DND-41 (cell line): ENCODE results near the gene JAKMIP2.

Experiments used
- ATAC-seq: fragments of 200-7000 bp; cut with Tn5 transposase; 3 replicates; pipeline ENCODE4 v1.9.1; 2021; ENCODE audit warnings: low read depth; ENCODE audit not compliant: insufficient read depth
- DNase-seq: peaks from one replicate; pipeline ENCODE4 v3.0.0-alpha.2; 2020
- H2AFZ ChIP-seq: 2 replicates; pipeline ENCODE4 v1.6.0; 2012; ENCODE audit warnings: low read depth, low read length
- H3K27ac ChIP-seq: 2 replicates; pipeline ENCODE4 v1.5.1; 2012; ENCODE audit warnings: low read length, inconsistent platforms
- H3K27me3 ChIP-seq: fragments of 200-600 bp; sonication (generic); 2 replicates; pipeline ENCODE4 v1.6.0; 2012; ENCODE audit warnings: low read length, mild to moderate bottlenecking, inconsistent platforms; ENCODE audit not compliant: insufficient read depth, poor library complexity
- H3K36me3 ChIP-seq: 2 replicates; pipeline ENCODE4 v1.5.1; 2012; ENCODE audit warnings: low read length, inconsistent platforms; ENCODE audit not compliant: insufficient read depth
- H3K4me1 ChIP-seq: 2 replicates; pipeline ENCODE4 v1.5.1; 2012; ENCODE audit warnings: mild to moderate bottlenecking, low read length; ENCODE audit not compliant: insufficient read depth
- H3K4me2 ChIP-seq: 2 replicates; pipeline ENCODE4 v1.6.0; 2012; ENCODE audit warnings: mild to moderate bottlenecking, moderate library complexity, low read length, inconsistent platforms; ENCODE audit not compliant: insufficient read depth
- H3K4me3 ChIP-seq, 2 experiments: fragments of 200-600 bp in 1 of 2; shearing (Covaris generic) in 1 of 2; 2 replicates each; pipeline ENCODE4 v1.5.1; 2012 to 2016; ENCODE audit warnings: inconsistent platforms in 2 of 2, low read length in 2 of 2, mild to moderate bottlenecking in 2 of 2, low read depth in 1 of 2, moderate library complexity in 1 of 2
- H3K79me2 ChIP-seq: 2 replicates; pipeline ENCODE4 v1.6.0; 2012; ENCODE audit warnings: low read length, inconsistent platforms; ENCODE audit not compliant: insufficient read depth
- H3K9ac ChIP-seq: 2 replicates; pipeline ENCODE4 v1.6.0; 2012; ENCODE audit warnings: low read depth, mild to moderate bottlenecking, inconsistent platforms, low read length, moderate library complexity
- H3K9me3 ChIP-seq: 2 replicates; pipeline ENCODE4 v1.5.1; 2012; ENCODE audit warnings: low read length, moderate library complexity, mild to moderate bottlenecking, inconsistent platforms; ENCODE audit not compliant: insufficient read depth, severe bottlenecking
- H4K20me1 ChIP-seq: 2 replicates; pipeline ENCODE4 v1.6.0; 2012; ENCODE audit warnings: low read length; ENCODE audit not compliant: insufficient read depth
- CTCF ChIP-seq: IDR thresholded peaks from 2 replicates; pipeline ENCODE4 v1.5.1; 2012; ENCODE audit warnings: borderline replicate concordance, low read length, moderate library complexity, mild to moderate bottlenecking; ENCODE audit not compliant: poor library complexity, severe bottlenecking; ENCODE audit errors: extremely low read depth
- EZH2 ChIP-seq: IDR thresholded peaks from 3 replicates; pipeline ENCODE4 v1.6.1; 2012; ENCODE audit warnings: borderline replicate concordance, low read depth, mild to moderate bottlenecking, moderate library complexity, low read length, inconsistent platforms; ENCODE audit not compliant: severe bottlenecking

JAKMIP2 gene

GRCh38 chr5:147697380-147697779, 85.1 kb downstream of the JAKMIP2 start:
- no peak overlapping the region for H2AFZ ChIP-seq
- H4K20me1 ChIP-seq, result no peaks in the 10 kb centered on the region
- H3K27me3 ChIP-seq, result no peaks in the 10 kb centered on the region
- H3K4me1 ChIP-seq, result no peaks in the 10 kb centered on the region
- no peak overlapping the region for H3K9ac ChIP-seq
- no peak overlapping the region for H3K4me2 ChIP-seq
- H3K4me3 ChIP-seq, result no peak overlapping the region
- H3K36me3 ChIP-seq, result no peaks in the 10 kb centered on the region
- TF ChIP-seq CTCF (no peak), EZH2 (no peak)
- H3K79me2 ChIP-seq, result no peaks in the 10 kb centered on the region
- H3K27ac ChIP-seq, result no peak overlapping the region
- ATAC-seq (no peak), DNase-seq (no peak)
- peaks cover 9% of the 10 kb centered on the region for H3K9me3 ChIP-seq

- Histone ChIP-seq H3K27ac (no peak overlapping the region), H3K4me1 (no peaks in the 10 kb centered on the region), H3K9ac (no peak overlapping the region), H2AFZ (no peak overlapping the region), H3K4me3 (no peak overlapping the region), H3K36me3 (no peaks in the 10 kb centered on the region), H4K20me1 (no peaks in the 10 kb centered on the region), H3K27me3 (no peaks in the 10 kb centered on the region), H3K79me2 (no peaks in the 10 kb centered on the region), H3K9me3 (peaks cover 9% of the 10 kb centered on the region), H3K4me2 (no peak overlapping the region)
- no peak for TF ChIP-seq CTCF
- no peak for TF ChIP-seq EZH2
- DNase-seq, result no peak
- no peak for ATAC-seq
Measured at GRCh38 chr5:147694772-147695171, 87.8 kb downstream of the JAKMIP2 start.

GRCh38 chr5:147693233-147693632, 89.3 kb downstream of the JAKMIP2 start:
- Histone ChIP-seq H3K4me2 (no peak overlapping the region), H3K36me3 (no peaks in the 10 kb centered on the region), H2AFZ (no peak overlapping the region), H3K27me3 (no peaks in the 10 kb centered on the region), H4K20me1 (no peaks in the 10 kb centered on the region), H3K9me3 (peaks cover 7% of the 10 kb centered on the region), H3K79me2 (no peaks in the 10 kb centered on the region), H3K27ac (no peak overlapping the region), H3K4me1 (no peaks in the 10 kb centered on the region), H3K4me3 (no peak overlapping the region), H3K9ac (no peak overlapping the region)
- ATAC-seq (no peak), DNase-seq (no peak)
- TF ChIP-seq EZH2 (no peak), CTCF (no peak)

GRCh38 chr5:147691130-147691529, 91.4 kb downstream of the JAKMIP2 start:
- Histone ChIP-seq H3K4me3 (no peak overlapping the region), H2AFZ (no peak overlapping the region), H3K4me1 (no peaks in the 10 kb centered on the region), H4K20me1 (no peaks in the 10 kb centered on the region), H3K27me3 (no peaks in the 10 kb centered on the region), H3K9me3 (no peaks in the 10 kb centered on the region), H3K36me3 (no peaks in the 10 kb centered on the region), H3K79me2 (no peaks in the 10 kb centered on the region), H3K9ac (no peak overlapping the region), H3K4me2 (no peak overlapping the region), H3K27ac (no peak overlapping the region)
- DNase-seq (no peak), ATAC-seq (no peak)
- no peak for TF ChIP-seq CTCF
- no peak for TF ChIP-seq EZH2
